GM21515 (cell line): ENCODE data around the gene CHRDL1.
A peak's percentile ranks its signal among the peaks of the same experiment; 100 is the strongest.

Experiments
- ATAC-seq: cut with Tn5 transposase; IDR thresholded peaks from one replicate; pipeline ENCODE4 v1.9.1; 2021; ENCODE audit not compliant: unreplicated experiment

Gene CHRDL1

GRCh38 chrX:110745288-110745687, 50.3 kb downstream of the CHRDL1 start:
- ATAC-seq = no peak

GRCh38 chrX:110743679-110744340, 51.8 kb downstream of the CHRDL1 start:
- no peak for ATAC-seq

DNA sequence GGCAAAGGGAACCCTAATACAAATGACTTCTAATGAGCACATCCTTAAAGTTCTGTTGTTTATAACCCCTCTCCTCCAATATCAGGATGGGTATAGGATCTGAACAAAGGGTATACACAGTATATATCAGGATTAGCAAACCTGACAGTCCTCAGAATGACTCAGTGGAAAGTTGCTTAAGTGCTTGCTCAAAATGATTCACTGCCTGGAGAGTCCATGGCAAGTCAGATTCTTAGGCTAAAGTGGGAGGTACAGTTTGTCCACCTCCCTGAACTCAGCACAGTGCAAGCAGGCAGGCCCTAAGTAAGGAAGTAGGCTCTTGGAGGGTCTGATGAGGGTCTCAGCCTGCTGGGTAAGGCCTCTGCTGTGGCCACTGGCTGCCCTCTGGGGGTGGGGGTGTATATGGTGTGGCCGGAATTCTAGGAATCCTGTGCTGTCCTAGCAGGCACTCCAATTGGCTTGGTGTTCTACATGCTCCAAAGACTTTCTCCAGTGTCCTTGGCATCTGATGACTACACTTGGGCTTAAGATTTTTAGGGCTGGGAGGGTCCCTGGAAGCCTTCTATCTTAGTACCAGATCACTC, 54.3 kb downstream of the CHRDL1 start:
- no peak for ATAC-seq

GRCh38 chrX:110734894-110735541, 60.6 kb downstream of the CHRDL1 start:
- no peak for ATAC-seq

DNA sequence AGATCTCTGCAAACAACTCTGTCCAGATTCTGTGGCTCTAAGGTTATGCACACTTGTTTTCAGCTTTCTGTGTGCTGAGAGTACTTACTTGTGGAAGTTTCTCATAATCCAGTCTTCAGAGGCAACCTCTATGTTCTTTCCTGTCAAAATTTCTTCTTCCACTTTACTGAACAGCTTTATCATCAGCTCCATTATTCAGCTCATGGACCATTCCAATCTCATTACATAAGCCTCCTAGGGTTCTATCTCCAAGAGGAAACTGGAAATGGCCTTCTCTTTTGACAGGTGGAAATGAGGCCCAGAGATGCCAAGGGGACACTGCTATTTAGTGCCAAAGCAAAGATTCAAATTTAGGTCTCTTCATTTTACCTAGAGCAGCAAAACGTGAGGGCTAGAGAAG, 61.3 kb downstream of the CHRDL1 start:
- ATAC-seq = no peak

DNA sequence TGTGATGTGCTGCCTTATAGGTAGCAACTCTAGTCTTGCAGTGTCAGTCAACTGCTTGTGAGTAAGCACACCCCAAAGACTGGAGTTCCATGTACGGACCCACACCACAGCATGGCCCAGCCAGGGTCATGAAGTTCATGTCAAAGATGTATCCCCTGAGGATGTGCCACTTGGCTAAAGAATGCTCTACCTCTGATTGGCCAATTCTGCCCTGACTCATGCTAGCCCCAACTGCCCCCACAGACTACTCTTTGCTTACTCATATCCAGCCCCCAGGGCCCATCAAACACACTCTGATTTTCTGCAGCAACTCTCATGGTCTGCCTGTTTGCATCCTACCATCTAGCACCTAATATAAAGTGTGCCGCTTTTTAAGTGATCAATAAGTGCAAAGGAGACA, 62.5 kb downstream of the CHRDL1 start:
- no peak for ATAC-seq

GRCh38 chrX:110732266-110732665, 63.4 kb downstream of the CHRDL1 start:
- no peak for ATAC-seq

DNA sequence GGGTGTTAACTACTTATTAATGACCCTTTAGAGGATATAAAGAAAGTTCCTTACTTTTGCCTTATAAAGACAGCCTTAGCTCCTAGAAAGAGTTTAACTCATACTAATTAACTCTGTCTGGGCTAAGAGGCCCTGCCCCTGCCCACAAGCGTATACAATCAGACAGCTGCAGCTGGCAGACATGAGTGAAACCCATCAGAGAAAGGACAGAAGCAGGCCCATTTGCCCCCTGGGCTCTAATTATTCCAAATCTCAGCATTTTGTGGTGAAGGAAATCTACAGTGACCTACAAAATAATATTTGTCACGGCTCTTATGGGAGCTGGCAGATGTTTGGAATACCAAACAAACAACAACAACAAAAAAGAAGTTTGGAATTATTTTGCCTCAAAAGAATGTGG, 71.8 kb downstream of the CHRDL1 start:
- no peak for ATAC-seq

DNA sequence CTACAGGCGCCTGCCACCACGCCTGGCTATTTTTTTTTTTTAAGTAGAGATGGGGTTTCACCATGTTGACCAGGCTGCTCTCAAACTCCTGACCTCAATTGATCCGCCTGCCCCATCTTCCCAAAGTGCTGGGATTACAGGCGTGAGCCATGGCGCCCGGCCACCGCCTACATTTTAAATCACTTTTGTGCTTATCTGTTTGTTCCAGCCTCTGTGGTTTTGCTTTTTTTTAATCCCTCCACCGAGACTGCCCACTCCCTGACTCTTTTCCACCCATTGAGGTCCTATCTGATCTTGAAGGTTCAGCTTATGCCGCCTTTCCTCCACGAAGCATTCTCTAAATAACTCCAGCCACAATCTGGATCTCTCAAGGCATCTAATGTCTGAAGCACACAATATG, 73.5 kb downstream of the CHRDL1 start:
- ATAC-seq = no peak

DNA sequence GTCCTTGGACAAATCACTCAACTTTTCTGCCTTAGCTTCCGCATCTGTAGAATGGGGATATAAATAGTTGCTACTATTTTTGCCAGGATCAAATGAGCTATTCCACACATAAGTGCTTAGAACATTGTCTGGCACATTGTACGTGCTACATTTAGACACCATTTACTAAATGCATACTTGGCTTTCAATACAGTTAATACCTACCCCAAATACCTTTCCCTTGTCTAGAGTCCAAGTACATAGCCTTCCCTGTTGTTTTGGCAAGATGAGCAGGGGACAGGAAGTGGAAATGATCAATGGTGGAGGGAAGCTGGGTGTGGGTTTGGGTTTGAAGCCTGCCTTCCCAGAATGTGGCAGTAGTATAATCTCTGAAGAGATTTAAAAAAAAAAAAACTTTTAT, 82.0 kb downstream of the CHRDL1 start:
- no peak for ATAC-seq

GRCh38 chrX:110706446-110706845, 89.2 kb downstream of the CHRDL1 start:
- ATAC-seq = no peak

DNA sequence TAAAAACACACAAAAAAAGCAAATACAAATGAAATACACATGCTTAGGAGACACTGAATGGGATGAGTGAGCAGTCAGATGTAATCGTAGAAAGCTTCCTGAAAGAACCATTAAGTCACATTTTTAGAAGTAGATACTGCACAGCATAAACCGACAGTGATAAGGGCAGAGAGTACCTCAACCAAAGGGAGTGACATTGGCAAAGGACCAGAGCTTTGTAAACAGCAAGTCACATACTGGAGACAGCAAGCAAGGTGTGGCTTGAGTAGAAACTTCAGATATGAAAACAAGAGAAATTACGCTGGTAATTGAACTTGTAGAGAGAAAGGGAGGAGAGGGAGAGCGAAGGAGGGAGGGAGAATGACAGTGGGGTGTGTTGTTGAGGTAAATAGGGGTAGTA, 92.0 kb downstream of the CHRDL1 start:
- ATAC-seq = no peak

DNA sequence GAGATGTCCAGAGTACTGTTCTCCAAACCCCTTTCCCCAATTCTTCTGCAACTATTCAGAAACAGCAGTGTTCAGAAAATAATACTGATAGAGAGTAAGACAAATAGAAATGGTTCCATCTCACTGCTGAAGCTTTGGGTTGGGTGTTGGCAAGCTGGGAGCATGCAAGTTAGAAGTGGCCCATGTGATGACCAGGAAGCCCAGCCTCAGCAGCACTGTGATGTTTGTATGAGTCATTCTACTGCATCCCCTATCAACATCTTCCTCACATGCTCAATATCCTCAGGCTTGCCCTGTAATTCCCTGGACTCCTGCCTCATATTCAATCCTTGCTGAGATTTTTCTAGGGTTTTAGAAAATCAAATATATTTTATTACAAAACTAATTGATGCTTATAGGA, 96.5 kb downstream of the CHRDL1 start:
- peak; percentile 42 for ATAC-seq

DNA sequence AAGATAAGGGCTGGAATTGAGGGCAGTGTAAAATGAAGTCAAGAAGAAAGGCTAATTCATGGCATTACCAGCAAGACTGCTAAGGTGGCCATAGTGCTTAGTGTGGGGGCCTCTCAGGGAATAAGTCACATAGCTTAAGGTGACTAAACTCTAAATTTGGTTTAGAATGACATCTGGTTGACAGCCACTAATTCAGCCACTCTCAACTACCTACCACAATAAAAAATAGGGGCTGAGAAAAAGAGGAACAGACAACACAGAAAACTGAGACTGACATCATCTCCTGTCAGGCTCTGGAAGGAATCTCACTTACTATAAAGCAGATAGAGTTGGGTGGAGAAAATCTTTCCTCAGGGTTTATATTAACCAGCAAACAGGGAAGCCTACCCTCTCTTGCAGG, 96.9 kb downstream of the CHRDL1 start:
- ATAC-seq = peak; percentile 80

- ATAC-seq = no peak
Observed at GRCh38 chrX:110692866-110693265, 102.8 kb downstream of the CHRDL1 start.

DNA sequence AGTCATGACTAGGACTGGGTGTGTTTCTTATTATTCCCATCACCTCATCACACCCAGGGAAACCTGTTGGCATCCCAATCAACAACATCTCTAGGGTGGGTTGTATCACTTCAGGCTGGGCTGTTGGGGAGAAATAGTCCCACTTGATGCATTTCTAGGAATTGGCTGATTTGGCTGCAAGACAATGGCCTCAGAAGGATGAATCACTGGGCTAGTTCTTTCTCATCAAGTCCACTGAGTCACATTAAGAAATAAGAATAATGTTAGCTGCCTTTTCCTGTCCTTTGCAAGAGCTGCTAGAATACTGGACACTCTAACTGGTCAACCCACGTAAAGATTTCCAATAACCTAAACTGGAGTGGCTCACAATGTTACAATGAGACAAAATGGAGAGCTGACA, 104.2 kb downstream of the CHRDL1 start:
- ATAC-seq = no peak

DNA sequence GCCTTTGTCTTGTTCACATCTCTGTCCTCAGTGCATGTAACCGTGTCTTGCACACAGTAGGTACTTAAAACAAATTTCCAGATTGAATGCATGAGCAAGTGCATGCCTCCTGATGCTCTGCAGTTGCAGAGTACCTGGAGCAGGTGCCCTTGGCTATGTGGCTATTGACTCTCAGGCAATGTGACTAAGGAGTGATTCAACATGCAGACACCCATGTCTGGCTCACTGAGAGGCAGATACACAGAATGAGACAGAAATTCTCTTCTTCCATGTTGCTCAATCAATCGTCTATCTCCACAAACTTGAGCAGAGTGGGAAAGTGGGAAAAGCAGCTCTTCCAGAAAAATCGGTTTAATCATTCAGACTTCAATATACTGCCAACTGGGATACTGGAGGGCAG, 111.0 kb downstream of the CHRDL1 start:
- ATAC-seq = no peak

- ATAC-seq = no peak
Observed at GRCh38 chrX:110683925-110684324, 111.7 kb downstream of the CHRDL1 start.

- ATAC-seq = no peak
Observed at GRCh38 chrX:110678591-110678990, 117.0 kb downstream of the CHRDL1 start.

DNA sequence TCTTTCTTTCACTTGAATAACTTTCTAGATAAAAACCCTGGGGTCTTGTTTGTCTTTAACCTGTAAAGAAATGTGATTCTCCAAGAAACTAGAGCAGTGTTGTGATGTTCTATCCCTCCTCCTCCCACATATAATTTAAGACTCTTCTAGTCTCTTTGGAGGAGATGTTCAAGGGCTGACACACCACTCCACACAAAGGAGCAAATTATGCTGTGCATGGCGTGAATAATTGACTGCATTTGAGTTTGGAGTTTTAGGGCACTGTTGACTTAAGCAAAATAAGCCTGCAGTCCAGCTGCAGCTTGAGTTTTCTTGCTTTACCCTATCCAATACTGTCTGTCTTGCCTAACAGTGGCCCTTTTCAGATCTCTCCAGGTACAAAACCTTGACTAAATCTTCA, 119.7 kb downstream of the CHRDL1 start:
- ATAC-seq = no peak

- ATAC-seq = peak; percentile 96
Observed at GRCh38 chrX:110671068-110671803, 124.4 kb downstream of the CHRDL1 start.

- no peak for ATAC-seq
Observed at GRCh38 chrX:110669572-110669971, 126.0 kb downstream of the CHRDL1 start.
